Measurements from ENCODE around the gene CMTM3. TPM values are rescaled to one million over a fixed set of nuclear protein-coding genes. Genes with fewer than 3 reads are reported as not detected.

CMTM3 gene
- total RNA-seq, 1 donor from 2014 or later: 244 TPM

GRCh38 chr16:66634527-66635196, 30.2 kb downstream of the CMTM3 start:
- DNase-seq (ENCODE audit: low read depth): no peak
- TF ChIP-seq CTCF (IDR thresholded peaks at IDR 0.05; ENCODE audit: insufficient read depth, low read length, poor library complexity, severe bottlenecking): no peak
- Histone ChIP-seq H3K4me3 (ENCODE audit: low read depth, low read length) (no peak overlapping the region), H3K36me3 (ENCODE audit: control insufficient read depth, insufficient read depth, low read length) (no peaks in the 10 kb centered on the region), H3K27me3 (ENCODE audit: control insufficient read depth, insufficient read depth, low read length) (no peaks in the 10 kb centered on the region)

- no peak for DNase-seq (ENCODE audit: low read depth)
- no peak overlapping the region for H3K4me3 ChIP-seq (ENCODE audit: low read depth, low read length)
- no peak for TF ChIP-seq CTCF (IDR thresholded peaks at IDR 0.05; ENCODE audit: insufficient read depth, low read length, poor library complexity, severe bottlenecking)
- no peaks in the 10 kb centered on the region for H3K27me3 ChIP-seq (ENCODE audit: control insufficient read depth, insufficient read depth, low read length)
- no peaks in the 10 kb centered on the region for H3K36me3 ChIP-seq (ENCODE audit: control insufficient read depth, insufficient read depth, low read length)
Observed at GRCh38 chr16:66635406-66635805, 30.9 kb downstream of the CMTM3 start.

GRCh38 chr16:66636199-66636598, 31.7 kb downstream of the CMTM3 start:
- no peak for TF ChIP-seq CTCF (IDR thresholded peaks at IDR 0.05; ENCODE audit: insufficient read depth, low read length, poor library complexity, severe bottlenecking)
- no peaks in the 10 kb centered on the region for H3K36me3 ChIP-seq (ENCODE audit: control insufficient read depth, insufficient read depth, low read length)
- H3K27me3 ChIP-seq (ENCODE audit: control insufficient read depth, insufficient read depth, low read length): no peaks in the 10 kb centered on the region
- H3K4me3 ChIP-seq (ENCODE audit: low read depth, low read length): no peak overlapping the region
- DNase-seq (ENCODE audit: low read depth): no peak

- no peak for TF ChIP-seq CTCF (IDR thresholded peaks at IDR 0.05; ENCODE audit: insufficient read depth, low read length, poor library complexity, severe bottlenecking)
- Histone ChIP-seq H3K4me3 (ENCODE audit: low read depth, low read length) (no peak overlapping the region), H3K36me3 (ENCODE audit: control insufficient read depth, insufficient read depth, low read length) (no peaks in the 10 kb centered on the region), H3K27me3 (ENCODE audit: control insufficient read depth, insufficient read depth, low read length) (no peaks in the 10 kb centered on the region)
- DNase-seq (ENCODE audit: low read depth): no peak
Observed at GRCh38 chr16:66637806-66638205, 33.3 kb downstream of the CMTM3 start.

- no peak for DNase-seq (ENCODE audit: low read depth)
- Histone ChIP-seq H3K4me3 (ENCODE audit: low read depth, low read length) (no peak overlapping the region), H3K27me3 (ENCODE audit: control insufficient read depth, insufficient read depth, low read length) (no peaks in the 10 kb centered on the region), H3K36me3 (ENCODE audit: control insufficient read depth, insufficient read depth, low read length) (no peaks in the 10 kb centered on the region)
- no peak for TF ChIP-seq CTCF (IDR thresholded peaks at IDR 0.05; ENCODE audit: insufficient read depth, low read length, poor library complexity, severe bottlenecking)
Observed at GRCh38 chr16:66639091-66639885, 34.8 kb downstream of the CMTM3 start.
